ENCODE data around the gene PIGQ.

Gene PIGQ

GRCh38 chr16:534856-535445, 34.8 kb upstream of the PIGQ start:
- DNase-seq, result no peak

GRCh38 chr16:535446-536405, 34.0 kb upstream of the PIGQ start:
- DNase-seq, result peak; percentile 29

- no peak for DNase-seq
These were observed 33.0 kb upstream of the PIGQ start for GRCh38 chr16:536746-537145.

GRCh38 chr16:537415-538335, 32.1 kb upstream of the PIGQ start:
- no peak for DNase-seq

DNA sequence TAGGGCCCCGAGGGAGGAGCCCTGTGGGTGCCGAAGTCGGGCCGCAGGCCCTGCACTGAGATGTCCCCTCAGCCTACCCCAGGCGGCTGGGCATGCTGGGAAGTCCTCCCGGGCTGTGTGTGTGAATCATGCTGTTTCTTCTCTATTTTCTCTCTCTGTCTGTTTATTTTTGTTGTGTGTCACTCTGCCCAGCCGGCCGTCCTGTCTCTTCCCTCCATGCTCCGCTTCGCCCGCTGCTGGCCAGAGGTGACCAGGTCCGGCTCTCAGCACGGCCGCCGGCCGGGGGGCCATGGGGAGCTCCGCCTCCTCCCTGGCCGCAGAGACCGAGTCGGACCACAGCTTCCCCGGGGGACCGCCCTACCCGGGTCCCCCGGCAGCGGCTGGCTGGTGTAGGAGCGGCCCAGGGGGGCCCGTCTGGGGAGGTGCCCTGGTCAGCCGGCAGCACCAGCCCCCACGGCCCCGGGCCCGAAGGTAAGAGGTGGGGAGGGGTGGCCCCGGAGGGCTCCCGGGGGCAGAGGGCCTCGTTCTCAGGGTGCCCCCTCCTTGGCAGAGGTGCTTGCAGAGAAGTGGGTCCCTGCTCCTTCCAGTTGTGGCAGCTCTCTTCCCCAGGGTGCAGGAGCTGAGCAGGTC, 29.8 kb upstream of the PIGQ start:
- no peak for DNase-seq

DNA sequence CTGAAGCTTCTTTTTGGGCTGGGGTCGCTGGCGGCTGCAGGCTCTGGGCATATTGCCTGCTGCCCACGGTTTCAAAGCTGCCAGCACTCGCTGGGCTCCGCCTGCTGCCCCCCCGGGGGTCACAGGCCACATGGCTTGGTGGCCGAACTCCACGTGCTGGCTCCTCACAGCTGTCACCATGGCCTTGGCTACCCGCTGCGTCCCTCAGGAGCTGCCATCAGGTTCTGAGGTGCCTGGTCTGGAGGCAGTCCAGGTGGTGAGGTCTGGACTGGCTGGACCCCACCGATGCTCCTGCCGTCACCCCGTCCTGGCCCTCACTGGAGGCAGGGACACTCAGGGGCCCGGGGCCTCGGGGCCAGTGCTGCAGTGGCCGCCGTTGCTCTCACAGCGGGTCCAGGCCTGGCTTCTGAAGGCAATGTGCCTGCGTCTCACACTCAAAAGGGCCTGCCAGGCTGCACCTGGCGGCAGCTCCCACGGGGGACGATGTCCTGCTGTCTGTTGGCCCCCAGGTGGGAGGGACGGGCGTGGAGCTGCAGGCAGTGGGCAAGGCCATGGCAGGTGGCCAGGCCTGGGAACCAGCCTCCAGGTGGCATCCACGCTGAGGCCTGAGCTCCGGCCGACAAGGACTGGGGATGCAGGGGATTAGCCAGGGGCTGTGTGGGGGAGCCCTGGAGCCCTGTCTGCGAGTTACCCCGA, 29.0 kb upstream of the PIGQ start:
- no peak for DNase-seq

DNA sequence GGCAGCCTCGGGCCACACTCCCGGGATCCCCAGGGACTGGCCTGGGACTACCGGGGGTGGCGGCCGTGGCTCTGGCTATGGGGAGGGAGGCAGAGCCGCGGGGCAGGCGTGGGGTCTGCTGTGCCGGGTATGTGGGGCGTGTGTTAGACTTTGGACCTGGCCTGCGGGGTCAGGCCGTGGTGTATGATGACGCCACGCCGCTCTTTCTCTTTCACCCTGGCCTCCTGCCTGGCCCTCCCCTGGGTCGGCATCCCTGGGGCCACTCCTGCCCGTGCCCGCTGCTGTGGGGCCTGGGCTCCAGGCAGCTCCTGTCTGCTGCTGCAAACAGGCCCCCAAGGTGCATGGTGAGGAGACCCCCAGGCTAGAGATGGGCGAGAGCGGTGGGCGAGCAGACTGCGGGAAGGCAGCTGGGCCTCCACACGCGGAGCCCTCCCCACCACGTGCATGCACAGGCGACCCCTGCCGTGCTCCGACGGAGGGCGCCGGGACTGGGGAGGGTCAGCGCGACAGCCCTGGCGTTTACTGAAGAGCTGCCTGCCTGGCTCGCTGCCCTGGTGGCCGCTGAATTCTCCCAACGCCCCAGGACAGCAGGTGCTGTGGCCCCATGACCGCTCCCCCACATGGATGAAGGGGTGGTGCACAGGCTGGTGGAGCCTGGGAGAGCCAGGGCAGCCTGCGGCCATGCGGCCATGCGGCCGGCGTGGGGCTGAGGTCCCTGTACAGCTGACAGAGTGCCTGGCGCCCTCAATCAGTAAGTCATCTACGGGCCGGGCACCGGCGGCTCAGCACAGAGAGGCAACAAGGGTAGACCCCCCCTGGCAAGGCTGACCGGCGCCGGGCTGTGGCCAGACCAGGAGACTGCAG, 26.2 kb upstream of the PIGQ start:
- no peak for DNase-seq

DNA sequence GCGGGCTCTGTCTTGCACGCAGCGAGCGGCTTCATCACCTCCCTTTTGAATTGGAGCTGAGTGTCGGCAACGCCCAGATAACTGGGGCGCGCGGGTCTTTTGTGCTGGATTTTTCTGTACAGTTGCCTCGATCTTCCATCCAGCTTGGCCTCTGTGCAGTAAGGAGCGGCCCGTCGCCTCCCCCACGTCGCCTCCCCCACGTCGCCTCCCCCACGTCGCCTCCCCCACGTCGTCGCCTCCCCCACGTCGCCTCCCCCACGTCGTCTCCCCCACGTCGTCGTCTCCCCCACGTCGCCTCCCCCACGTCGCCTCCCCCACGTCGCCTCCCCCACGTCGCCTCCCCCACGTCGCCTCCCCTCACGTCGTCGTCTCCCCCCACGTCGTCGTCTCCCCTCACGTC, 25.3 kb upstream of the PIGQ start:
- no peak for DNase-seq

GRCh38 chr16:546909-547770, 22.6 kb upstream of the PIGQ start:
- peak; percentile 56 for DNase-seq

- no peak for DNase-seq
These were observed 21.2 kb upstream of the PIGQ start for GRCh38 chr16:548586-548985.

- DNase-seq, result no peak
These were observed 20.1 kb upstream of the PIGQ start for GRCh38 chr16:549544-550263.

- DNase-seq, result no peak
These were observed 18.6 kb upstream of the PIGQ start for GRCh38 chr16:551210-551609.

- no peak for DNase-seq
These were observed 17.6 kb upstream of the PIGQ start for GRCh38 chr16:552171-552570.

DNA sequence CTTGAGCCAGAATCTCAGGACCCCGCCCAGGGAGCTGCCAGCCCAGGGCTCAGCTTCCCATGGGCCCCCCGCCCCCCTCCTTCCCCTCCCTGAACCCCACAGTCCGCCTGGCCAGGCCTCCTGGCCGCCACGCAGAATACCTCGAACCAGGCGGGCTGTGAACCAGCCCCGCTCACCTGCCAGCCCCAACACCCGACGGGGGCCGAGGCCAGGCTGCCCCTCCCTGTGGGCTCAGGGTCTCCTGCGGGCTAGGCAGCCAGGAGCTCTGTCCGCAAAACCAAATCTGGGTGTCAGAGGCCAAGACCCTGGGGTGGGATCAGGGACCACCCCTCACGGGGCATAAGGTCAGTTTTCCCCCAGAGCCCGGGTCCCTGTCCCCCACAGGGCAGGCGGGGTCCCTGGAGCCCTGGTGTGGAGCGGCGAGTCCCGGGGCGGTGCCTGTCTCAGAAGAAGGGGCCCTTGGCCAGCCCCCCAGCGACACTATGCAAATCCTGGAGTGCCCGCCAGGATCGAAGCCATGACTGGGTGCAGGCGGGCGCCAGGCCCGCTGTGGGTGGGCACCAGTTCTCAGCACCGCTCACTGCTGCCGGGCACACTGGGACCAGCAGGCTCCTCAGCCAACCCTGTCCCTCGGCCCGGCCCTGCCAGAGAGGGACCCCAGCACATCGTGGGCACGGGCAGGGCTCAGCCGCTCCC, 16.0 kb upstream of the PIGQ start:
- DNase-seq, result no peak

DNA sequence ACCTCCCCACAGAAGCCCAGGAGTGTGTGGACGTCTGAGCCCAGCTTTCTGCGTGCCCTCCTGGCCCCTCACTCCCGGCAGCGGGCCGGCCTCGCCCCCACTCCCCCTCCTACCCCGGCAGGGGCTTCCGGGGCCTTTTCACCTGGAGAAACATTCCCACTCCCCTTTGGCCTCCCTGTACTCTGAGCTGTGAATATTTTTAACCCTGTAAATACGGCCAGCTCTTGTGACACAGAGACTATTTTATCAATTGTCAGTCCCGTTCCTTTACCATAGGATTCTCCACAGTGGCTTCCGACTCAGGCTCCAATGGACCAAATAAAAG, 15.5 kb upstream of the PIGQ start:
- no peak for DNase-seq

GRCh38 chr16:554640-555365, 15.0 kb upstream of the PIGQ start:
- DNase-seq, result no peak

GRCh38 chr16:555528-556473, 14.0 kb upstream of the PIGQ start:
- no peak for DNase-seq

Measured in CD4-positive, alpha-beta T cell treated with Interleukin-15 for 1 hour (primary cell).